Tibial nerve (tissue), 4 donors: ENCODE measurements around the gene TBC1D22B. TPM values are rescaled to one million over a fixed set of nuclear protein-coding genes. Genes with fewer than 3 reads are reported as not detected.
"Not testable (repeated sequence)": the region's sequence is repeated elsewhere in the genome, so short reads cannot be mapped to it uniquely, and the experiment has no call there.

Source experiments
- DNase-seq, 2 donors: peaks; one replicate each; pipeline ENCODE4 v3.0.0-alpha.2; 2019; ENCODE audit warnings: low spot score in 2 of 2
- H3K27ac ChIP-seq, 4 donors: fragments of 200-600 bp; sonication (generic) in 3 of 4; one replicate each; pipeline ENCODE4 v1.5.1; 2017 to 2019; ENCODE audit warnings: mild to moderate bottlenecking in 1 of 4
- H3K27me3 ChIP-seq, 2 donors: fragments of 200-600 bp; sonication (generic) in 1 of 2; one replicate each; pipeline versions ENCODE4 v1.5.1 to v1.6.0; 2017 to 2019
- H3K36me3 ChIP-seq, 3 donors: fragments of 200-600 bp; sonication (generic); one replicate each; pipeline ENCODE4 v1.5.1; 2018 to 2019
- H3K4me1 ChIP-seq, 4 donors: fragments of 200-600 bp; sonication (generic) in 3 of 4; one replicate each; pipeline ENCODE4 v1.5.1; 2017 to 2019
- H3K4me3 ChIP-seq, 4 donors: fragments of 200-600 bp; sonication (generic) in 3 of 4; one replicate each; pipeline ENCODE4 v1.5.1; 2017 to 2019; ENCODE audit warnings: mild to moderate bottlenecking in 1 of 4, moderate library complexity in 1 of 4
- H3K9me3 ChIP-seq, 4 donors: fragments of 200-600 bp; sonication (generic) in 3 of 4; one replicate each; pipeline ENCODE4 v1.5.1; 2017 to 2019
- EP300 ChIP-seq, 2 donors: sonication (generic); formaldehyde crosslinking; IDR thresholded peaks; one replicate each; pipeline ENCODE4 v1.6.1; 2017; ENCODE audit warnings: antibody characterized with exemption in 2 of 2, mild to moderate bottlenecking in 1 of 2
- POLR2A ChIP-seq, 2 donors: fragments of 450-650 bp; IDR thresholded peaks; one replicate each; pipeline ENCODE4 v1.6.1; 2017; ENCODE audit warnings: antibody characterized with exemption in 2 of 2, mild to moderate bottlenecking in 2 of 2, moderate library complexity in 2 of 2
- WGBS, 2 donors: methylation state at CpG; one replicate each; pipeline ENCODE4 v1.1.5; 2018; 5-methylcytosine and 5-hydroxymethylcytosine counted together
- total RNA-seq, 4 donors: library from RNA; depleted of rRNA; stranded (reverse); fragments of >200 nt; gene quantifications; one replicate each; pipeline ENCODE4 v1.1.0, GENCODE V29; 2016
- TF ChIP-seq, protein P1 (sequence below), 5 experiments: fragments of 200-600 bp in 3 of 5; fragments of 450-650 bp in 2 of 5; sonication (generic) in 3 of 5; IDR thresholded peaks; one replicate each; pipeline ENCODE4 v1.5.1; 2016 to 2019; ENCODE audit warnings: antibody characterized with exemption in 5 of 5, mild to moderate bottlenecking in 3 of 5, moderate library complexity in 2 of 5

The TBC1D22B gene
- total RNA-seq, 4 donors from 2014 or later, result 5.1 to 9.4 (median 7.7) TPM

- peaks cover 0 to 36% (median 0%) of the 10 kb centered on the region in 3 donors for H3K36me3 ChIP-seq
- no peak for DNase-seq
- TF ChIP-seq EP300 (IDR thresholded peaks at IDR 0.05), result no peak
- TF ChIP-seq, protein P1, sequence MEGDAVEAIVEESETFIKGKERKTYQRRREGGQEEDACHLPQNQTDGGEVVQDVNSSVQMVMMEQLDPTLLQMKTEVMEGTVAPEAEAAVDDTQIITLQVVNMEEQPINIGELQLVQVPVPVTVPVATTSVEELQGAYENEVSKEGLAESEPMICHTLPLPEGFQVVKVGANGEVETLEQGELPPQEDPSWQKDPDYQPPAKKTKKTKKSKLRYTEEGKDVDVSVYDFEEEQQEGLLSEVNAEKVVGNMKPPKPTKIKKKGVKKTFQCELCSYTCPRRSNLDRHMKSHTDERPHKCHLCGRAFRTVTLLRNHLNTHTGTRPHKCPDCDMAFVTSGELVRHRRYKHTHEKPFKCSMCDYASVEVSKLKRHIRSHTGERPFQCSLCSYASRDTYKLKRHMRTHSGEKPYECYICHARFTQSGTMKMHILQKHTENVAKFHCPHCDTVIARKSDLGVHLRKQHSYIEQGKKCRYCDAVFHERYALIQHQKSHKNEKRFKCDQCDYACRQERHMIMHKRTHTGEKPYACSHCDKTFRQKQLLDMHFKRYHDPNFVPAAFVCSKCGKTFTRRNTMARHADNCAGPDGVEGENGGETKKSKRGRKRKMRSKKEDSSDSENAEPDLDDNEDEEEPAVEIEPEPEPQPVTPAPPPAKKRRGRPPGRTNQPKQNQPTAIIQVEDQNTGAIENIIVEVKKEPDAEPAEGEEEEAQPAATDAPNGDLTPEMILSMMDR (IDR thresholded peaks at IDR 0.05), result no peak
- TF ChIP-seq POLR2A (IDR thresholded peaks at IDR 0.05), result no peak
- H3K9me3 ChIP-seq, result no peaks in the 10 kb centered on the region
- 94 to 95% methylated on average over 4 of the region's 4 CpGs for WGBS, 2 donors
- H3K27me3 ChIP-seq, result no peaks in the 10 kb centered on the region
- no peak overlapping the region for H3K27ac ChIP-seq
- peaks cover 0 to 8% (median 0%) of the 10 kb centered on the region in 4 donors for H3K4me1 ChIP-seq
- no peak overlapping the region for H3K4me3 ChIP-seq
Measured at GRCh38 chr6:37306624-37307222, 49.2 kb downstream of the TBC1D22B start.

- not testable (repeated sequence) for DNase-seq, H3K27ac ChIP-seq, H3K4me1 ChIP-seq, H3K27me3 ChIP-seq, H3K4me3 ChIP-seq, H3K9me3 ChIP-seq
- peaks cover 0 to 28% (median 0%) of the 10 kb centered on the region in 3 donors for H3K36me3 ChIP-seq
- WGBS, 2 donors, result 85 to 97% methylated on average over 10 of the region's 10 CpGs
Measured at GRCh38 chr6:37307484-37307883, 49.9 kb downstream of the TBC1D22B start.

DNA sequence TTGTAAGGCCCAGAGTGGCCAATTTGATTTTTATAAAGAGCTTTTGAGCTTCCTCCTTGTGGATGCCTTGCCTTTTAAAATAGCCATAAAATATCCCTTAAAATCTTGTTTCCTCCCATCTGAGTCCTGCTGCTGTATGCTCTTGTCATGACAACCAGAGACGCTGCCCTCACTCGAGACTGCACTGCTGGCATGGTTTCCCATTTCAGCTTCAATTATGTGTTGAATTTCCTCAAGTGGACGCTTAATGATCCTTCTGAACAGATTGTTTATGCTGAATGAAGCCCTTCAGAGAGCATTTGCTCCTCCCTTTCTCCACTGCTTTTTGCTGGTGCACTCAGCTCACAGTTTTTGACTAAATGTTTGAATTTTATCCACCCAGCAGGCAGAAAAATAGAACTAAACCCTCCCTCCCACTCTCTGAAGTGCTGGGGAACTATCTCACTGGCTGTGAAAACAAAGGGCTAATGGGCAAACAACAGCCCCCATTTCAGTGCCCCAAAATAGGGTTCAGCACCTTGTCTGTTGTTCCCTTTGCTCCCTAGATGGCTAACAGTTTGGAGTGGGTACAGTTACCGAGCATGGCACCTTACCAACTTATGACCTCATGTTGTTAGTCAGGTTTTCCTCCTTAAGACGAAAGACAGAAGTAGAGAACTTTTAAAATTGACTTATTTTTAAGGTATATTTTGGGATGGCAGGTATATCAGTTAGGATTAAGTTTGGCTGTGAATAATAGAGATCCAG, 50.7 kb downstream of the TBC1D22B start:
- no peak overlapping the region for H3K27ac ChIP-seq
- no peak overlapping the region for H3K4me3 ChIP-seq
- no peaks in the 10 kb centered on the region for H3K27me3 ChIP-seq
- TF ChIP-seq EP300 (IDR thresholded peaks at IDR 0.05), result no peak
- no peak for TF ChIP-seq POLR2A (IDR thresholded peaks at IDR 0.05)
- TF ChIP-seq, protein P1 (IDR thresholded peaks at IDR 0.05), result no peak
- peaks cover 0 to 8% (median 0%) of the 10 kb centered on the region in 4 donors for H3K4me1 ChIP-seq
- 39 to 48% methylated on average over 5 of the region's 5 CpGs for WGBS, 2 donors
- no peak for DNase-seq
- peaks cover 0 to 28% (median 0%) of the 10 kb centered on the region in 3 donors for H3K36me3 ChIP-seq
- no peaks in the 10 kb centered on the region for H3K9me3 ChIP-seq

DNA sequence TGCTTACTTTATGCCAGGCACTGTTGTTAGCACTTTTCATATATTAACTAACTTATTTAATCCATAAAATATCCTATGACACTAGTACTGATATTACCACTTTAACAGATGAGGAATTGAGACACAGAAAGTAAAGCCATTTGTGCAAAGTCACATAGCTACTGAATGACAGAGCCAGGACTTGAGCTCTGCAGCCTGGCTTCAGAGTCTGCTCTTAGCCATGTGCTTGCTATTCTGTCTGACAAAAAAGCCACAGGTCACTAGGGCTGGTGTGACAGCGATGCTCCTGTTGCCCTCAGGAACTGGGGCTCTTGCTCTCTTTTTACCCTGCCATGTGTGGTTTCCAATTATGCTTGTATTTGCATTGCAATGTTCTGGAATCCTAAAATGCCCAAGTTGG, 51.5 kb downstream of the TBC1D22B start:
- TF ChIP-seq, protein P1 (IDR thresholded peaks at IDR 0.05), result no peak
- no peak for TF ChIP-seq EP300 (IDR thresholded peaks at IDR 0.05)
- no peak for TF ChIP-seq POLR2A (IDR thresholded peaks at IDR 0.05)
- H3K27ac ChIP-seq, result no peak overlapping the region
- H3K36me3 ChIP-seq, result peaks cover 0 to 32% (median 0%) of the 10 kb centered on the region in 3 donors
- H3K27me3 ChIP-seq, result no peaks in the 10 kb centered on the region
- DNase-seq, result no peak
- H3K4me3 ChIP-seq, result no peak overlapping the region
- WGBS, 2 donors, result 64 to 94% methylated on average over 1 of the region's 1 CpG
- H3K4me1 ChIP-seq, result peaks cover 0 to 8% (median 0%) of the 10 kb centered on the region in 4 donors
- H3K9me3 ChIP-seq, result no peaks in the 10 kb centered on the region

DNA sequence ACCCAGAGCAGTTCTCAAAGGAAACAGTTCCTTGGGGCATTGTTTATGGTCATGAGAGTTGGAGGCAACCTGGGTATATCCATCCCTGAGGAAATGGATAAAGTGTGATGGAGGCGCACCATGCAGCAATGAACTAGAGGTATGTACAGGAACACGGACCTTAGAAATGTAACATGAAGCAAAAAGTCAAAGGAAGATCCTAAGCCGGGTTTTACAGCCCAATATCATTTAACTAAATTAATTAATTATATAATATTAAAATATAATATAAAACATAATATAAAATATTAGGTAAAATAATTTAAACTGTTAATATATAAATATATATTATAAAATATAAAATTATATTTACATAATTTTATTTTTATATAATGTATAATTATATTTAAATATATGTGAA, 52.1 kb downstream of the TBC1D22B start:
- Histone ChIP-seq H3K36me3 (peaks cover 0 to 33% (median 0%) of the 10 kb centered on the region in 3 donors), H3K9me3 (no peaks in the 10 kb centered on the region), H3K27ac (no peak overlapping the region), H3K27me3 (no peaks in the 10 kb centered on the region), H3K4me1 (peaks cover 0 to 8% (median 0%) of the 10 kb centered on the region in 4 donors), H3K4me3 (no peak overlapping the region)
- TF ChIP-seq POLR2A (IDR thresholded peaks at IDR 0.05) (no peak), EP300 (IDR thresholded peaks at IDR 0.05) (no peak)
- TF ChIP-seq, protein P1 (IDR thresholded peaks at IDR 0.05), result no peak
- WGBS, 2 donors, result 65% methylated on average over 3 of the region's 3 CpGs
- no peak for DNase-seq
